CD14-positive monocyte (primary cell): ENCODE results near the gene PEX5L. TPM values are rescaled to one million over a fixed set of nuclear protein-coding genes. Genes with fewer than 3 reads are reported as not detected.

Experiments used
- DNase-seq, 3 donors: peaks; one replicate each; pipeline ENCODE4 v3.0.0-alpha.2; 2011 to 2022
- H2AFZ ChIP-seq: 2 replicates; pipeline ENCODE4 v1.6.0; 2012; ENCODE audit warnings: mild to moderate bottlenecking, low read depth, low read length, inconsistent platforms; ENCODE audit not compliant: insufficient read depth, poor library complexity, severe bottlenecking
- H3K27ac ChIP-seq, 2 donors: 1 replicate in 1 of 2; 2 replicates in 1 of 2; pipeline ENCODE4 v1.5.1; 2012 to 2013; ENCODE audit warnings: low read length in 2 of 2, control low read depth in 1 of 2, inconsistent platforms in 1 of 2, low read depth in 1 of 2, mild to moderate bottlenecking in 1 of 2
- H3K27me3 ChIP-seq, 2 donors: one replicate each; pipeline versions ENCODE4 v1.6.0 to v1.6.1; 2011 to 2013; ENCODE audit warnings: low read length in 2 of 2; ENCODE audit not compliant: control insufficient read depth in 2 of 2, insufficient read depth in 2 of 2
- H3K36me3 ChIP-seq, 2 donors: replicated peaks in 1 of 2; 1 replicate in 1 of 2; 2 replicates in 1 of 2; pipeline versions ENCODE4 v1.5.1 to v1.6.1; 2012 to 2013; ENCODE audit warnings: low read length in 2 of 2, control low read depth in 1 of 2, inconsistent platforms in 1 of 2, mild to moderate bottlenecking in 1 of 2; ENCODE audit not compliant: insufficient read depth in 2 of 2, control insufficient read depth in 1 of 2
- H3K4me1 ChIP-seq, 2 donors: 1 replicate in 1 of 2; 2 replicates in 1 of 2; pipeline versions ENCODE4 v1.5.1 to v1.6.1; 2012 to 2013; ENCODE audit warnings: low read length in 2 of 2, control low read depth in 1 of 2, inconsistent platforms in 1 of 2, mild to moderate bottlenecking in 1 of 2, moderate library complexity in 1 of 2; ENCODE audit not compliant: insufficient read depth in 2 of 2, control insufficient read depth in 1 of 2
- H3K4me2 ChIP-seq: replicated peaks from 2 replicates; pipeline ENCODE3; 2012; ENCODE audit warnings: low read length, moderate library complexity, mild to moderate bottlenecking; ENCODE audit not compliant: poor library complexity, severe bottlenecking; ENCODE audit errors: extremely low read depth
- H3K4me3 ChIP-seq, 3 experiments: fragments of 200-600 bp in 1 of 3; sonication (generic) in 1 of 3; replicated peaks in 1 of 3; 1 replicate in 2 of 3; 2 replicates in 1 of 3; pipeline ENCODE4 v1.5.1; 2011 to 2013; ENCODE audit warnings: low read length in 3 of 3, mild to moderate bottlenecking in 3 of 3, control low read depth in 2 of 3, low read depth in 2 of 3, inconsistent platforms in 1 of 3, moderate library complexity in 1 of 3
- H3K79me2 ChIP-seq: 2 replicates; pipeline ENCODE4 v1.6.0; 2012; ENCODE audit warnings: mild to moderate bottlenecking, control low read depth, inconsistent platforms, low read length, moderate library complexity; ENCODE audit not compliant: insufficient read depth
- H3K9ac ChIP-seq: 2 replicates; pipeline ENCODE4 v1.6.0; 2017; ENCODE audit warnings: low read length, mild to moderate bottlenecking; ENCODE audit not compliant: insufficient read depth, poor library complexity, severe bottlenecking
- H3K9me3 ChIP-seq, 2 donors: replicated peaks in 1 of 2; 1 replicate in 1 of 2; 2 replicates in 1 of 2; pipeline versions ENCODE4 v1.5.1 to v1.6.1; 2012 to 2013; ENCODE audit warnings: low read length in 2 of 2, control low read depth in 1 of 2; ENCODE audit not compliant: control insufficient read depth in 1 of 2, insufficient read depth in 1 of 2
- H4K20me1 ChIP-seq: 2 replicates; pipeline ENCODE4 v1.6.0; 2012; ENCODE audit warnings: mild to moderate bottlenecking, low read length, control low read depth, moderate library complexity; ENCODE audit not compliant: insufficient read depth
- H3K27ac Mint-ChIP-seq, 7 donors: one replicate each; pipeline ENCODE4 v1.8.0; 2020; ENCODE audit warnings: mild to moderate bottlenecking in 7 of 7, mixed read lengths in 7 of 7, moderate library complexity in 6 of 7, inconsistent platforms in 2 of 7
- H3K27me3 Mint-ChIP-seq, 3 donors: one replicate each; pipeline ENCODE4 v1.8.0; 2021 to 2022; ENCODE audit warnings: low read depth in 3 of 3, mild to moderate bottlenecking in 3 of 3, mixed read lengths in 3 of 3, moderate library complexity in 3 of 3, inconsistent platforms in 1 of 3
- H3K36me3 Mint-ChIP-seq, 2 donors: one replicate each; pipeline ENCODE4 v1.8.0; 2020; ENCODE audit warnings: mixed read lengths in 2 of 2, inconsistent platforms in 1 of 2, mild to moderate bottlenecking in 1 of 2
- H3K4me1 Mint-ChIP-seq: one replicate; pipeline ENCODE4 v1.8.0; 2020; ENCODE audit warnings: mild to moderate bottlenecking, mixed read lengths
- H3K4me3 Mint-ChIP-seq, 2 donors: one replicate each; pipeline ENCODE4 v1.8.0; 2020; ENCODE audit warnings: mild to moderate bottlenecking in 2 of 2, mixed read lengths in 2 of 2, moderate library complexity in 1 of 2
- H3K9me3 Mint-ChIP-seq, 7 donors: one replicate each; pipeline ENCODE4 v1.8.0; 2020 to 2022; ENCODE audit warnings: mixed read lengths in 7 of 7, mild to moderate bottlenecking in 6 of 7, moderate library complexity in 6 of 7, inconsistent platforms in 2 of 7
- CTCF ChIP-seq: fragments of 200-600 bp; IDR thresholded peaks from one replicate; pipeline ENCODE4 v1.8.0; 2022; ENCODE audit warnings: antibody characterized with exemption, mild to moderate bottlenecking
- WGBS: methylation state at CpG from one replicate; pipeline ENCODE4 v1.1.5; 2013; ENCODE audit warnings: missing lambda C conversion rate; ENCODE audit not compliant: insufficient coverage; 5-methylcytosine and 5-hydroxymethylcytosine counted together
- intact Hi-C, 2 donors: fragments of 100-400 bp; cut with micrococcal nuclease; formaldehyde crosslinking; loops; one replicate each; pipeline versions ENCODE4 v1.15.0 to v1.15.1; 2023
- polyA plus RNA-seq, 3 donors: library from polyadenylated mRNA; depleted of rRNA in 1 of 3; unstranded in 2 of 3; stranded (reverse) in 1 of 3; fragments of 300-500 nt in 2 of 3; fragments of >200 nt in 1 of 3; fragmentation: Illumina TruSeq in 2 of 3; gene quantifications; 1 replicate in 2 of 3; 2 replicates in 1 of 3; pipeline ENCODE4 v1.2.3, GENCODE V29; 2012 to 2021

Gene PEX5L
- polyA plus RNA-seq, 3 donors: not detected

DNA sequence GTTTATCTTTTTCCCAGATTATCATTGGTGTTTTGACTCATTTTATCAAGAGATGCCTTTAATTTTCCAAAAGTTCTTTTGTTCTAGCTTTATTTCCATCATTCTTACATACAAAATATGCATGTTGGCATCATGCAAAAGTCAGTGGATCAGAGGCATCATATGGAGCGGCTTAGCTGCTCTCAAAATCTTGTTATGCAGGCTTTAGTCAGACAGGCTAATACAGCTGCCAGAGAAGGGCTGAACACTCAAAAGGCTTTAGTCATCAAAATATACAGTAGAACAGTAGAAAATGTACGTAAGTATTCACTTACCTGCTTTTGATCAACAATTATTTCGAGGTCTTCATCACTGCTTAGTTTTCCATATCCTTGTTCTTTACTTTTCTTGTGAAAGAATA lies 65.5 kb downstream of the PEX5L start:
- H3K9ac ChIP-seq: no peak overlapping the region
- no peak overlapping the region for H3K27ac ChIP-seq
- H3K27me3 ChIP-seq: no peaks in the 10 kb centered on the region
- H3K36me3 Mint-ChIP-seq: no peaks in the 10 kb centered on the region
- no peaks in the 10 kb centered on the region for H3K36me3 ChIP-seq
- no peak for TF ChIP-seq CTCF
- H3K4me3 ChIP-seq: no peak overlapping the region
- H3K9me3 Mint-ChIP-seq: peaks cover 0 to 10% (median 2%) of the 10 kb centered on the region in 7 donors
- H3K4me1 ChIP-seq: no peaks in the 10 kb centered on the region
- no peak overlapping the region for H3K4me3 Mint-ChIP-seq
- no peaks in the 10 kb centered on the region for H3K27me3 Mint-ChIP-seq
- DNase-seq: no peak
- H3K27ac Mint-ChIP-seq: no peak overlapping the region
- H3K4me2 ChIP-seq: no peak overlapping the region
- no peak overlapping the region for H2AFZ ChIP-seq
- no peaks in the 10 kb centered on the region for H3K9me3 ChIP-seq
- H4K20me1 ChIP-seq: no peaks in the 10 kb centered on the region
- no CpG with 5 or more reads among the region's 3 CpGs for WGBS
- H3K4me1 Mint-ChIP-seq: no peaks in the 10 kb centered on the region
- intact Hi-C loops: no loop called here
- no peaks in the 10 kb centered on the region for H3K79me2 ChIP-seq

DNA sequence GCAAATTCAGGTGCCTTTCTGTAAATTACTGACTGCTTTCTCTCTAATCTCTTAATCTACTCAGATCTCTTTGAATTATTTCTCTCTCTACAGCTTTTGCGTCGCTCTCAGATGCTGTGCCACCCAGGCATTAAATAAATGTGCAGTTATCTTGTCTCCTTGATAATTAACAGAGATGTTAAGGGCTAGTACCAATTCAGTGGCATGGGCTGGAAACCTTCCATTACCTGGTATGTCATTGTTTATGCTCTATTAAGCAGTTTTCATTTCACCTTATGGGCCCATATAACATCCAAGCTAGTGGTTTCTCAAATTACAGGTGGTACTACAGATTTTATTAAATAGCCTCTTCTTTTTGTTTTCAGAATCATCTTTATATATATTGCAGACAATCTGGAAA lies 66.0 kb downstream of the PEX5L start:
- WGBS: no CpG with 5 or more reads among the region's 2 CpGs
- intact Hi-C loops: no loop called here
- no peak for TF ChIP-seq CTCF

More for the DNA sequence above, 66.0 kb downstream of the PEX5L start:
- H4K20me1 ChIP-seq: no peaks in the 10 kb centered on the region
- no peaks in the 10 kb centered on the region for H3K36me3 ChIP-seq
- no peaks in the 10 kb centered on the region for H3K27me3 Mint-ChIP-seq
- H3K9me3 ChIP-seq: no peaks in the 10 kb centered on the region
- H3K4me2 ChIP-seq: no peak overlapping the region
- no peak overlapping the region for H3K4me3 ChIP-seq
- H3K4me3 Mint-ChIP-seq: no peak overlapping the region
- no peak overlapping the region for H3K27ac ChIP-seq
- no peak overlapping the region for H3K9ac ChIP-seq
- H3K27ac Mint-ChIP-seq: no peak overlapping the region
- DNase-seq: no peak
- H2AFZ ChIP-seq: no peak overlapping the region
- no peaks in the 10 kb centered on the region for H3K79me2 ChIP-seq
- no peaks in the 10 kb centered on the region for H3K4me1 Mint-ChIP-seq
- no peaks in the 10 kb centered on the region for H3K27me3 ChIP-seq
- peaks cover 0 to 10% (median 2%) of the 10 kb centered on the region in 7 donors for H3K9me3 Mint-ChIP-seq
- no peaks in the 10 kb centered on the region for H3K4me1 ChIP-seq
- H3K36me3 Mint-ChIP-seq: no peaks in the 10 kb centered on the region
